ENCODE measurements around the gene NFATC3.

The NFATC3 gene

DNA sequence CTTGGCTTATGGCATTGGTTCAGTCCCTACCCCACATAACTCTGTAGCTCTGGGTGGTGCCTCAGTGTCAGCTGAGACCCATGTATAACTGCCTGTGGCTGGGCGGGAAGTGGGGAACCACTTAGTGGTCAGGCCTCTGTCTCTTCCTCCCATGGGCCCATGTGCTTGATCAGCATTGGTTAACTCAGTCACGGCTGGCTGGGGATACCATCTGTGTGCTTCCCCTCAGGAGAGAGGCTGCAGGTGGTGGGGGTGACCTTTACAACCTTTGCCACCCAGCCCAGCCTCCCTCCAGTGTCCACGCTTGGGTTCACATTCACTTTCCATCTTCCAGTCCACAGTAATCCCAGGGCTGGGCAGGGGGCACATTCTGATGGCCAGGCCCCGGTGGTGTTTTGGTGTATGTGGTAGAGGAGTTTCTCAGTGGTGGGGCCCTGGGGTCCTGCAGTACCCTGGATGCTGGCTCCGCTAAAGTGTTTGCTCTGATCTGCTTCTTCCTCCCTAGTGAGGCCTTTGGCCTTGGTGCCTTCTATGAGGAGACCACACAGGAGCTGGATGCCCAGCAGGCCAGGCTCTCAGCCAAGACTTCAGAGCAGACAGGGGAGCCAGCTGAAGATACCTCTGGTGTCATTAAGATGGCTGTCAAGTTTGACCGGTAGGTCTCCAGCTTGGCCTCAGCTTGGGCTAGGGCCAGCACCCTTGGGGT lies 10.2 kb upstream of the NFATC3 start:
- H3K4me1 ChIP-seq (ENCODE audit: control insufficient read depth, low read depth, low read length): no peaks in the 10 kb centered on the region
- no peaks in the 10 kb centered on the region for H3K9me3 ChIP-seq (ENCODE audit: control insufficient read depth, low read depth, low read length)
- no peak overlapping the region for H3K9ac ChIP-seq (ENCODE audit: low read length)
- H3K4me3 ChIP-seq (ENCODE audit: low read length): no peak overlapping the region
- no peak overlapping the region for H3K27ac ChIP-seq (ENCODE audit: low read length)
- H3K36me3 ChIP-seq (ENCODE audit: control insufficient read depth, low read depth, low read length): peaks cover 51% of the 10 kb centered on the region
- H3K27me3 ChIP-seq (ENCODE audit: control insufficient read depth, insufficient read depth, low read length): no peaks in the 10 kb centered on the region

DNA sequence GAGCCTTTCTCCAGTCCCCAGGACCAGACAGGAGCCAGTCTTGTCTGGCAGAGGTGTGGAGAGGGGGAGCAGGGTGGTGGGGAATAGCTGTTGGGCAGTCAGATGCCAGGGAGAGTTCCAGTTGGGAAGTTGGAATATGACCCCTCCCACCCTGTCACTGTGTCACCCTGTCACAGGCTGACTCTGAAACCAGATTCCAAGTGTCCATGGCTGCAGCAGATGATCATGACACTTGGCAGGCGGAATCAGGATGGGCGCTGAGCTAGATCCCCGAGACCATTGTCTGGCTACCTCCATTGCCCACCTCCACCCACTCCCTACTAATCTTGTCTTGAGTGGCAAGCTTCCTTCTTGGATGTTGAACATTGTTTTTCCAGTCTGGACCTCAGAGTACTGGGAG lies 9.2 kb upstream of the NFATC3 start:
- Histone ChIP-seq H3K27me3 (ENCODE audit: control insufficient read depth, insufficient read depth, low read length) (no peaks in the 10 kb centered on the region), H3K9me3 (ENCODE audit: control insufficient read depth, low read depth, low read length) (no peaks in the 10 kb centered on the region), H3K27ac (ENCODE audit: low read length) (no peak overlapping the region), H3K4me1 (ENCODE audit: control insufficient read depth, low read depth, low read length) (no peaks in the 10 kb centered on the region), H3K9ac (ENCODE audit: low read length) (no peak overlapping the region), H3K4me3 (ENCODE audit: low read length) (no peak overlapping the region), H3K36me3 (ENCODE audit: control insufficient read depth, low read depth, low read length) (peaks cover 46% of the 10 kb centered on the region)

DNA sequence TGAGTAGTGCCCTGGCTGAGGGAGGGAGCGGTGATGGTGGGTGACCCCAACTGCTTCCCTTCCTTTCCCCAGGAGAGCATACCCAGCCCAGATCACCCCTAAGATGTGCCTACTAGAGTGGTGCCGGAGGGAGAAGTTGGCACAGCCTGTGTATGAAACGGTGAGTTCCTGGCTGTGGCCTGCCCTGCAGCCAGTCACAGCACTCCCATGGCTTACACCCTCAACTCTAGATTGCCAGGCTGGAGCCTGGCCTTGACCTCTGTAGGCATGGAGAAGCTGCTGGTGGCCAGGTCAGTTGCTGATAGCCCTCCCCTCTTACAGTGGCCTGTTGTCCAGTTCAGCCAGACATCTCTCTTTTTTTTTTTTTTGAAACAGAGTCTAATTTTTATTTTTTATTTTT lies 8.6 kb upstream of the NFATC3 start:
- Histone ChIP-seq H3K27me3 (ENCODE audit: control insufficient read depth, insufficient read depth, low read length) (no peaks in the 10 kb centered on the region), H3K9ac (ENCODE audit: low read length) (no peak overlapping the region), H3K27ac (ENCODE audit: low read length) (no peak overlapping the region), H3K4me3 (ENCODE audit: low read length) (no peak overlapping the region), H3K36me3 (ENCODE audit: control insufficient read depth, low read depth, low read length) (peaks cover 42% of the 10 kb centered on the region), H3K4me1 (ENCODE audit: control insufficient read depth, low read depth, low read length) (no peaks in the 10 kb centered on the region), H3K9me3 (ENCODE audit: control insufficient read depth, low read depth, low read length) (no peaks in the 10 kb centered on the region)

DNA sequence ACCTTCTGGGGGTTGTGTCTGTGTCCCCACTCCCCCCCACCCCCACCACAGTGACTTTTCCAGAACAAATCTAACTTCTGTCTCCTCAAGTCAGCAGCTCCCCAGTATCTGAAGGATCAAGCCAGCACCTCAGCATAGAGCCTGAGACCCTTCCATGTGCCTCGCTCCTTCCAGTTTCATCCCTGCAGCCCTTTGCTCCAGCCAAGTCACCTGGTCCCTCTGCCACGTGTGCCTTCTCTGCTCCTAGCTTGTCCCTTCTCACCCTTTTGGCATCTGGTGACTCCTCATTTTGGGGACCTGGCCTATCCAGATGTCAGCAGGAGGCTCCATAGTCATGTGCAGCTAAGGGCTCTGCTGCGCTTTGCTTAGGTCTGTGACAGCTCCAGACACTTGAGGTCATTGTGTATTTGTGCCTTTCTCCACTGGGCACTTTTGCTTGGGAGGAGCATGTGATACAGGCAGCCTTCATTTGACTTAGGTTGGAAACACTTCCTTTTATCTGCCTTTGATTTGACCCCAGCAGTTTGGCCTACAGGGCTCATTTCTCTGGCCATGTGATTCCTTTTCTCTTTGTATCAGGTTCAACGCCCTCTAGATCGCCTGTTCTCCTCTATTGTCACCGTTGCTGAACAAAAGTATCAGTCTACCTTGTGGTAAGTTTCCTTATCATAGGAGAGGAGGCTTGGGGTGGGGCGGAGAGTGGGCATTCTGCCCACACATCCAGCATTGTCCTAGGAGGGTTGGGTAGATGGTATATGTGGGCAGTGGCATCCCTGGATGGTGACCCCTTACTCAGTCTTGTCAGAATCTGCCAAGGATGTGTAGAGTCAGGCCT lies 7.1 kb upstream of the NFATC3 start:
- Histone ChIP-seq H3K27ac (ENCODE audit: low read length) (no peak overlapping the region), H3K4me3 (ENCODE audit: low read length) (no peak overlapping the region), H3K9ac (ENCODE audit: low read length) (no peak overlapping the region), H3K4me1 (ENCODE audit: control insufficient read depth, low read depth, low read length) (no peaks in the 10 kb centered on the region), H3K27me3 (ENCODE audit: control insufficient read depth, insufficient read depth, low read length) (no peaks in the 10 kb centered on the region), H3K36me3 (ENCODE audit: control insufficient read depth, low read depth, low read length) (peaks cover 33% of the 10 kb centered on the region), H3K9me3 (ENCODE audit: control insufficient read depth, low read depth, low read length) (no peaks in the 10 kb centered on the region)

DNA sequence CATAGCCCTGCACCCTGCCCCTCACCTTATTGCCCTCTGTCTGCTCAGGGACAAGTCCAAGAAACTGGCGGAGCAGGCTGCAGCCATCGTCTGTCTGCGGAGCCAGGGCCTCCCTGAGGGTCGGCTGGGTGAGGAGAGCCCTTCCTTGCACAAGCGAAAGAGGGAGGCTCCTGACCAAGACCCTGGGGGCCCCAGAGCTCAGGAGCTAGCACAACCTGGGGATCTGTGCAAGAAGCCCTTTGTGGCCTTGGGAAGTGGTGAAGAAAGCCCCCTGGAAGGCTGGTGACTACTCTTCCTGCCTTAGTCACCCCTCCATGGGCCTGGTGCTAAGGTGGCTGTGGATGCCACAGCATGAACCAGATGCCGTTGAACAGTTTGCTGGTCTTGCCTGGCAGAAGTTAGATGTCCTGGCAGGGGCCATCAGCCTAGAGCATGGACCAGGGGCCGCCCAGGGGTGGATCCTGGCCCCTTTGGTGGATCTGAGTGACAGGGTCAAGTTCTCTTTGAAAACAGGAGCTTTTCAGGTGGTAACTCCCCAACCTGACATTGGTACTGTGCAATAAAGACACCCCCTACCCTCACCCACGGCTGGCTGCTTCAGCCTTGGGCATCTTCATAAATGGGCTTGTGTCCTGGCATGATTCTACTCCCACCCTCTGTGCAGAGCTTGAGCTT lies 6.3 kb upstream of the NFATC3 start:
- Histone ChIP-seq H3K27me3 (ENCODE audit: control insufficient read depth, insufficient read depth, low read length) (no peaks in the 10 kb centered on the region), H3K4me3 (ENCODE audit: low read length) (no peak overlapping the region), H3K9me3 (ENCODE audit: control insufficient read depth, low read depth, low read length) (no peaks in the 10 kb centered on the region), H3K9ac (ENCODE audit: low read length) (no peak overlapping the region), H3K27ac (ENCODE audit: low read length) (no peak overlapping the region), H3K4me1 (ENCODE audit: control insufficient read depth, low read depth, low read length) (peaks cover 6% of the 10 kb centered on the region), H3K36me3 (ENCODE audit: control insufficient read depth, low read depth, low read length) (peaks cover 30% of the 10 kb centered on the region)

DNA sequence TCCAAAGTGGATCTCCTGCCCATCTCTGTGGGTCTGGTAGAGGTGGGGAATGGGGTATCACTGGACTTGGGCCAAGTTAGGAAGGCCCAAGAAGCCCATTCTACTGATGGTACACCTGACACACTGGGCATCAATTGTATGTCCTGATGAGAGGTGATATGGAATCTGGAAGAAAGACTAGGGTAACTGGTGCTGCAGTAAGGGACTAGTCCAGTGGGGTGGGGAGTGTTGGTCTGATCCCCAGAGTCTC lies 5.9 kb upstream of the NFATC3 start:
- no peak overlapping the region for H3K27ac ChIP-seq (ENCODE audit: low read length)
- no peak overlapping the region for H3K4me3 ChIP-seq (ENCODE audit: low read length)
- H3K9me3 ChIP-seq (ENCODE audit: control insufficient read depth, low read depth, low read length): no peaks in the 10 kb centered on the region
- no peaks in the 10 kb centered on the region for H3K27me3 ChIP-seq (ENCODE audit: control insufficient read depth, insufficient read depth, low read length)
- peaks cover 9% of the 10 kb centered on the region for H3K4me1 ChIP-seq (ENCODE audit: control insufficient read depth, low read depth, low read length)
- H3K9ac ChIP-seq (ENCODE audit: low read length): no peak overlapping the region
- peaks cover 26% of the 10 kb centered on the region for H3K36me3 ChIP-seq (ENCODE audit: control insufficient read depth, low read depth, low read length)

DNA sequence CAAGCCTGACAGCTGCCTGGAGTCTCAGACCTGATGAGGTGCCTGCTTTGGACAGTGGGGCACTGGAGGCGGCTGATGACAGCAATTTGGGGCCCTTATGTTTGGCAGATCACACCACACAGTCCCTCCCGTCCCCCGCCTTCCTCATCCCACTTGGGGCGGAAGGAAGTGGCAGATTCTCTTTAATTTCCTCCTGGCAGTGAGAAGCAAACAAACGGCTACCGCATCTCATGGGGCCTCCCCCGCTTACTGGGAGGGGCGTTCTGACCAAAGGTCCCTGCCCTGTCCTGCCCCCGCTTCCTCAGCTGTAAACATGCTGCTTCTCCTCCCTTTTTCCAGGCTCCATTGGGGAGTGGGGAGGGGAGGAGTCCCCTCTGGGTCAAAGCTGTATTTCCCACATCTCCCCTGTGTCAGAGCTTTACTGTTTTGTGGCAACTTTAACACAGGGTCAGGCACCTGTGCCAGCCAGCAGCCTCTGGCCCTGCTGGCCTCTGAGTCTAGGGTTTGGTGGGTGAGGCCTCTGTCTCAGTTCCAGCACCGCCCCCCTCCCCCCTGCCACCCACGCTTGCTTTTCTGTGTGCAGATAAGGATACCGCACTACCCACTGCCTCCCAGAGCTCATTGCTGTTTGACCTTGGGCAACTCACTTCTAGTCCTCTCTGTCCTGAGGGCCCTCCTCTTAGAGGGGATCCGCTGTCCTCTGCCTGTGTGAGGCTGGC lies 5.4 kb upstream of the NFATC3 start:
- no peak overlapping the region for H3K9ac ChIP-seq (ENCODE audit: low read length)

DNA sequence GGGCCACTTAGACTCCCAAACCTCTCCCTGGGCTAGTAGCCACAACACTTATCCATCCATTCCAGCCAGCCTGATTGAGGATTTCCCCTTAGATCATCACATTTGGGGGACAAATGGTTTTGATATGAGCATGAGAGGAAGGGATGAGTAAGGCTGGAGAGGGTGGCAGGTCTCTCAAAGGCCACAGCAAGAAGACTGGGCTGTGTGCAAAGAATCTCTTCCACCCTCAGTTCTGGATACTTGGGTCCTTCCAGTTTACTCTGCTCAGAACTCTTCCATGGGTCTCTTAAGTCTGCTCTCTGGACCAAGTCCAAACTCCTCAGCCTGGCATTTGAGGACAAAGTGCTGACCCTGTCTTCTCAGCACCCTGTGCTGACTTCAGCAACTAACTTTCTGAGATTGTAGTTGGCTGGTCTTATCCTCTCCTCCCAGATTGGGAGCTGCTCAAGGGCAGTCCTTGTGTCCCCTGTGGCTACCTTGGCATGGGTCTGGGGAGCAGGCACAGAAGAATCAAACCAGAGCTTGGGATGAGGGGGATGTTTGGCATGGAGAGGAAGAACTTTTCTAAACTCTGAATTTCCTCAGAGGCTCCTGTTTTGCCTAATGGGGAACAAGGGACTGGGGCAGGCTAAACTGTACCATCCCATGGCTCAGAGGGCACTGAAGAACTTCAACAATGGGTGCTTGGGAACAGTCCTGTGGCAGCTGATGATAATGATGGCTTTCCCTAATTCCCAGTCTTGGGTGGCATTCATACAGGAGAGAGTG lies 3.1 kb upstream of the NFATC3 start:
- peaks cover 9% of the 10 kb centered on the region for H3K4me1 ChIP-seq (ENCODE audit: control insufficient read depth, low read depth, low read length)
- H3K4me3 ChIP-seq (ENCODE audit: low read length): no peak overlapping the region
- H3K27me3 ChIP-seq (ENCODE audit: control insufficient read depth, insufficient read depth, low read length): no peaks in the 10 kb centered on the region
- H3K9me3 ChIP-seq (ENCODE audit: control insufficient read depth, low read depth, low read length): no peaks in the 10 kb centered on the region
- no peak overlapping the region for H3K9ac ChIP-seq (ENCODE audit: low read length)
- no peak overlapping the region for H3K27ac ChIP-seq (ENCODE audit: low read length)
- peaks cover 10% of the 10 kb centered on the region for H3K36me3 ChIP-seq (ENCODE audit: control insufficient read depth, low read depth, low read length)

More for the DNA sequence above, 5.4 kb upstream of the NFATC3 start:
- H3K4me1 ChIP-seq (ENCODE audit: control insufficient read depth, low read depth, low read length): peaks cover 9% of the 10 kb centered on the region
- no peak overlapping the region for H3K4me3 ChIP-seq (ENCODE audit: low read length)
- peaks cover 25% of the 10 kb centered on the region for H3K36me3 ChIP-seq (ENCODE audit: control insufficient read depth, low read depth, low read length)
- H3K27ac ChIP-seq (ENCODE audit: low read length): no peak overlapping the region
- no peaks in the 10 kb centered on the region for H3K9me3 ChIP-seq (ENCODE audit: control insufficient read depth, low read depth, low read length)
- no peaks in the 10 kb centered on the region for H3K27me3 ChIP-seq (ENCODE audit: control insufficient read depth, insufficient read depth, low read length)

DNA sequence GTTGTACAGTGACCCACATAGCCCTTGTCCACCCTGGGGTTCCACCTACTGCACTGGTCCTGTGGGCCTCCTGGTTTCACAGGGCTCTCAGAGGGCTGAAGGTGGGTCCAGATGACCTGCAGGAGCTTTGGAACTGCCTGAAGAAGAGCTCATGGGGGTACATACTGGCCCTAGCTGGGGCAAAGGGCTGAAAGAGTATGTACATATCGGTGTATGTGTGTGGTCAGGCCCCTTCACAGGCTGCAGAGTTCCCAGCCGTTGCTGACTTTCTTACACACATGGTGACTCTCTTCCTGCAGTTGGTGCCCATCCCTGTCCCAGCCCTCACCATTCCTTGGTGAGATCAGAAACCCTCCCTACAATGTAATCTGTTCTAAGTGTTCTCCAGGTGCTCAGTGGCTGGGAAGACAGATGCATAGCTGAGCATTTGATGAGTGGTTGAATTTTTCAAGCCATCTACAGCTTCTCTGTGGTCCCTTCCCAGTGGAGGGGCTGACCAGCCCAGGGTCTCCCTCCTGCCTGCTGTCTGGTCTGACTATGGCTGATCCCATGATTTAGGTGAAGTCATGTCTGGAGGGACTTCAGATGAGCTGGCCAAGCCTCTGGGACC lies 2.4 kb upstream of the NFATC3 start:
- H3K9ac ChIP-seq (ENCODE audit: low read length): no peak overlapping the region
- no peak overlapping the region for H3K27ac ChIP-seq (ENCODE audit: low read length)
- H3K27me3 ChIP-seq (ENCODE audit: control insufficient read depth, insufficient read depth, low read length): no peaks in the 10 kb centered on the region
- H3K9me3 ChIP-seq (ENCODE audit: control insufficient read depth, low read depth, low read length): no peaks in the 10 kb centered on the region
- H3K4me1 ChIP-seq (ENCODE audit: control insufficient read depth, low read depth, low read length): peaks cover 9% of the 10 kb centered on the region
- H3K4me3 ChIP-seq (ENCODE audit: low read length): no peak overlapping the region
- peaks cover 7% of the 10 kb centered on the region for H3K36me3 ChIP-seq (ENCODE audit: control insufficient read depth, low read depth, low read length)

DNA sequence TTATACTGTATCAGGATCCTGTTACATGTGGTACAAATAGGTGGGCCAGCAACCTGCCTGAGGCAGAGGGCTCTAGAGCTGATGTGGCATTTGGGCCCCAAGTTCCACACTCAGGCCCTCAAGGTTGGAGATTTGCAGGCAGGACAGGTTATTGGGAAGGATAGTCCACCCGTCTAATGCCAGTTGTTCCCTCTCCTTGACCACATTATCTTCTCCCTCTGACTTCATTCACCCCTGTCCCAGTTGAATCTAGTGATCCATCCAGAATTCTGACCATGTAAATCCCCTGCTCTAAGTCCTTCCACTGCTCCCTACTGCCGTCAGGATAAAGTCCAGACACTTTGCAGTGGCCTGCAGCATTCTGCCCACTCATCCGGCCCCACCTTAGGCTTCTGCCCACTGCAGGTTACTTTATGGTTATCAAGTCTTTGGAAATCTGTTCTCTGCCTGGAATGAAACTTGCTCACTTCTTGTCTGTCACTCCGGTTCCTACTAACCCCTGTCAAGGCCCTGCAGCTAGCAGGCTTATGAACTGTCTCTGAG lies 1.9 kb upstream of the NFATC3 start:
- H3K27me3 ChIP-seq (ENCODE audit: control insufficient read depth, insufficient read depth, low read length): no peaks in the 10 kb centered on the region
- peaks cover under 1% of the 10 kb centered on the region for H3K36me3 ChIP-seq (ENCODE audit: control insufficient read depth, low read depth, low read length)
- H3K27ac ChIP-seq (ENCODE audit: low read length): no peak overlapping the region
- H3K4me3 ChIP-seq (ENCODE audit: low read length): peak overlapping the region; percentile 84
- H3K4me1 ChIP-seq (ENCODE audit: control insufficient read depth, low read depth, low read length): peaks cover 9% of the 10 kb centered on the region
- peak overlapping the region; percentile 93 for H3K9ac ChIP-seq (ENCODE audit: low read length)
- H3K9me3 ChIP-seq (ENCODE audit: control insufficient read depth, low read depth, low read length): no peaks in the 10 kb centered on the region

Data from iPS-18a (cell line).